SH-SY5Y (cell line): Measurements from ENCODE around the gene MPV17.

Experiments used
- GATA2 ChIP-seq: IDR thresholded peaks from 2 replicates; pipeline ENCODE4 v1.6.1; 2011; ENCODE audit warnings: mild to moderate bottlenecking, low read depth, low read length
- GATA3 ChIP-seq: IDR thresholded peaks from 2 replicates; pipeline ENCODE4 v1.6.1; 2011; ENCODE audit warnings: low read depth, mild to moderate bottlenecking, low read length, moderate library complexity

MPV17 gene

GRCh38 chr2:27322766-27323595, at the start of gene MPV17:
Gene MPV17, minus strand, starts transcription at chr2:27323097. Its CDS starts 580 bp downstream, at chr2:27322517.
- TF ChIP-seq GATA3 (no peak), GATA2 (0 out of 2 replicates have a peak, but pooled peaks have one; percentile 28)

GRCh38 chr2:27370816-27371620, 48.1 kb upstream of the MPV17 start:
- TF ChIP-seq GATA3 (no peak), GATA2 (no peak)

GRCh38 chr2:27370026-27370815, 47.3 kb upstream of the MPV17 start, which contains the start of the genes EIF2B4 and SNX17:
Gene EIF2B4, minus strand, starts transcription at chr2:27370338. Its CDS starts 24 bp downstream, at chr2:27370314.
Gene SNX17, plus strand, starts transcription at chr2:27370616. Its CDS starts 128 bp downstream, at chr2:27370744.
- no peak; the same call in 1 of the 2 replicates for TF ChIP-seq GATA2
- TF ChIP-seq GATA3 = no peak

- TF ChIP-seq GATA3 = no peak
- TF ChIP-seq GATA2 = no peak
Observed at GRCh38 chr2:27369471-27370025, 46.7 kb upstream of the MPV17 start.

- no peak for TF ChIP-seq GATA3
Observed at GRCh38 chr2:27363933-27364332, 41.0 kb upstream of the MPV17 start.

- no peak for TF ChIP-seq GATA2
Observed at GRCh38 chr2:27362678-27363420, 40.0 kb upstream of the MPV17 start.

GRCh38 chr2:27356382-27357181, 33.7 kb upstream of the MPV17 start, which contains the start of gene GTF3C2:
Gene GTF3C2, minus strand, starts transcription at chr2:27356764. Its CDS starts 13,210 bp downstream, at chr2:27343554.
- TF ChIP-seq GATA3 = no peak
- no peak; the same call in 1 of the 2 replicates for TF ChIP-seq GATA2

- TF ChIP-seq GATA2 (no peak), GATA3 (no peak)
Observed at GRCh38 chr2:27356056-27356381, 33.1 kb upstream of the MPV17 start.

GRCh38 chr2:27354597-27354927, 31.7 kb upstream of the MPV17 start:
- no peak for TF ChIP-seq GATA2
- TF ChIP-seq GATA3 = no peak

GRCh38 chr2:27353762-27354596, 31.1 kb upstream of the MPV17 start:
- no peak for TF ChIP-seq GATA3
- no peak for TF ChIP-seq GATA2

GRCh38 chr2:27351802-27352598, 29.1 kb upstream of the MPV17 start:
- TF ChIP-seq GATA2 (no peak), GATA3 (no peak)

GRCh38 chr2:27350106-27350693, 27.3 kb upstream of the MPV17 start:
- TF ChIP-seq GATA3 (no peak), GATA2 (no peak)
